IPS-18c (cell line): ENCODE data around the gene CIAO2A.

Experiments
- H3K4me3 ChIP-seq: 2 replicates; pipeline ENCODE4 v1.7.0; 2013; ENCODE audit warnings: low read depth, mild to moderate bottlenecking, low read length, moderate library complexity; ENCODE audit not compliant: insufficient read depth
- H3K9me3 ChIP-seq: one replicate; pipeline ENCODE4 v1.6.1; 2013; ENCODE audit warnings: mild to moderate bottlenecking, low read length, moderate library complexity; ENCODE audit not compliant: control insufficient read depth, insufficient read depth

Gene CIAO2A, protein sequence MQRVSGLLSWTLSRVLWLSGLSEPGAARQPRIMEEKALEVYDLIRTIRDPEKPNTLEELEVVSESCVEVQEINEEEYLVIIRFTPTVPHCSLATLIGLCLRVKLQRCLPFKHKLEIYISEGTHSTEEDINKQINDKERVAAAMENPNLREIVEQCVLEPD

DNA sequence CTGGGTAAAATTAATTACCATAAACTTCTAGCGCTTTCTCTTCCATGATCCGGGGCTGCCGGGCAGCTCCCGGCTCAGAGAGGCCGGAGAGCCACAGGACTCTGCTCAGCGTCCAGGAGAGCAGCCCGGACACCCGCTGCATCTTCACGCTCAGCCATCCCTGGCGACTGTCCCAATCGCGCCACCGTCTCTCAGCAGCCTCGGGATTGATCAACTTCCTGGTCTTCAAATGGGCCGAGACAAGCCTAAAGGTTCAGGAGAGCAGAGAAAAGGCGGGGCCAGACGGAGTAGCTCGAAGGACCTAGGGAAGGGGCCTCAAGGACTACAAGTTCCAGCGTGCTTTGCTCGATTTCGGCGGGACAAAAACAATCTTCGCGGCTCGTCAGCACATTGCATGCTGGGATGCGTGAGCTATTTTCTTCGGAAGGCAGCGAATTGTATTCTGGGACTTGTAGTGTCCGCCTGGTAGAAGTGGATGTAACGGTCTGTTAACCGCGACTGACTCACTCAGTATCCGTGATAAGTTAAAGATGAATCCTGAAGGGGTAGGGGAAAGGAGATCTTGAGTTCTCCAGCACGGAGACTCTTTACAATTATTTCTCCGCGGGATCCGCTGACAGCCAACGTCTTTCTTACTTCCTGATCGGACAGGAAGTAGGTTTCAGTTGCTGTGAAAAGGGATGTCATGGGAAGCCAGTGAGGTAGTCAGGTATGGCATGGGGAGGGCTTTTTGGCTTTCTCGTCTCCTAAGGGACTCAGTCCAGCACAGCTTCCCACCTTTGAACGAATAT lies at the start of gene CIAO2A:
TSS of gene CIAO2A (minus strand) at position 212 of the 791 bp plus-strand sequence. CDS start at position 142, 70 bp downstream.
- peaks cover 2% of the 10 kb centered on the region for H3K9me3 ChIP-seq
- peak within 1 kb of the TSS; percentile 87 for H3K4me3 ChIP-seq

DNA sequence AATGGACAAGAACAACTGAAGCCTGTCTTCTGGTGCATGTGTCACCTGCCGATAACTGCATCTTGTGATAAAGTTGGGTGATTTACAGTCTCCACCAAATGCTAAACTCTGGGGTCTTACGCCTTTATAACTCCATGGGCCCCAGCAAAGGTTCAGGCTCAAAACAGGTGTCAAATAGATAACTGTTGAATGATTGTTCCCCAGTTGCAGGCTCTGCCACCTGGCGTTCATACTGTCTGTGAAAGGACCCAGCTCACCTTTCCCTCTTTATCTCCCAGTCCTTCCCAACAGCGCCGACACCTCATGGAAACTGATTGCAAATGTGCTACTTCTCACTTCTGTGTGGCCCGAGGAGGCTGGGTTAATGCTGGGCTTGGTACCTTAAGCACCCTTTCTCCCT lies 49.6 kb upstream of the CIAO2A start:
- Histone ChIP-seq H3K9me3 (no peaks in the 10 kb centered on the region), H3K4me3 (no peak overlapping the region)

DNA sequence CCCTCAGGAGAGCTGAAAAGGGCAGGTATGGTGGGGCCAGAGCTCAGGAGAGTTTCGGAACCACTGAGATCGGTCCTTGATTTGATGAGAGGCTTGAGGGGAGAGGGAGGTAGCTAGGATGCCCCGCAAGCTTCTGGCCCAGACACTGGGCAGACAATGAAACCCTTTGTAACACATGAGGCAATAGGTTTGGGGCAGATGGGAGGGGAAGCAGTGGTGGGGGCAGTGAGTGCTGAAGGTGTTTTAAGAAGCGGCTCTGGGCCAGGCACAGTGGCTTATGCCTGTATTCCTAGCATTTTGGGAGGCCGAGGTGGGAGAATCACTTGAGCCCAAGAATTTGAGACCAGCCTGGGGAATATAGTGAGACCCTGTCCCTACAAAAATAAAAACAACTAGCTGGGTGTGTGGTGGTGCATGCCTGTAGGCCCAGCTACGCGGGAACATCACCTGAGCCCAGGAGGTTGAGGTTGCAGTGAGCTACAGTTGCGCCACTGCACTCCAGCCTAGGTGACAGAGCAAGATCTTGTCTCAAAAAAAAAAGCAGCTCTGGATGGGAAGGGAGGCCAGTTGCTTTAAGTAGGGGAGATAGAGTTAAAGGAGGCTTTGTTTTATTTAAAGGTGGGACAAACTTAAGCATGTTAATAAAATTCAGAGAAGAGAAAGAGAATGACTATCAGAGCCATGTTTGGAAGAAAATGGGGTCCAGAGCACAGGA lies 48.3 kb upstream of the CIAO2A start:
- no peaks in the 10 kb centered on the region for H3K9me3 ChIP-seq
- no peak overlapping the region for H3K4me3 ChIP-seq

DNA sequence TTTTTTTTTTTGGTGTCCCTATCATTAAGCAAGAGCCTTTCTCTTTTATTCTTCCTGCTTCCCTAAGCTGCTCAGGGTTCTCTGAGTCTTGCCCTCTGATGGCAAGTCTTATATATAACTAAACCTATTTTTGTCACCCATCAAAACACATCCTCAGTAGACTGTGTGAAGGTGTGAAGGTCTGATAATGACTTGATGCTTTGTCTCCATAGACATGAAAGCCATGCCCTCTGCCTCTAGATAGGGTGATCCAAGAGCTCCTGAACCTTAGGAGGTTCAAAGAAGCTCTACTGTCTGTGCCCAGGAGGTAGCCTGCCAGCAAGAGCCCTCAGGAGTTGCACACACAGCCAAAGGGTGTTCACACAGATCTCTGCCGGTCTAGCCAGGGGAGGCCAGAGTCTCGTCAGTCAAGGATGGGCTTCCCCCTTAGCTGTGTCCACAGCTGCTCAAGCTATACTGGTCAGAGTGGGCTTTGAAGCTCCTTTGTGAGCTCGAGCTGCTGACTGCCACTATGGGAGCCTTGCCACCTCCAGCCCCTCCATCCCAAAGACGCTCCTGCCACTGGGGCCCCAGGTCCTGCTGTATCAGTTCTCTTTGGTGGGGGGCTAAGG lies 44.8 kb upstream of the CIAO2A start:
- H3K9me3 ChIP-seq, result no peaks in the 10 kb centered on the region
- no peak overlapping the region for H3K4me3 ChIP-seq

DNA sequence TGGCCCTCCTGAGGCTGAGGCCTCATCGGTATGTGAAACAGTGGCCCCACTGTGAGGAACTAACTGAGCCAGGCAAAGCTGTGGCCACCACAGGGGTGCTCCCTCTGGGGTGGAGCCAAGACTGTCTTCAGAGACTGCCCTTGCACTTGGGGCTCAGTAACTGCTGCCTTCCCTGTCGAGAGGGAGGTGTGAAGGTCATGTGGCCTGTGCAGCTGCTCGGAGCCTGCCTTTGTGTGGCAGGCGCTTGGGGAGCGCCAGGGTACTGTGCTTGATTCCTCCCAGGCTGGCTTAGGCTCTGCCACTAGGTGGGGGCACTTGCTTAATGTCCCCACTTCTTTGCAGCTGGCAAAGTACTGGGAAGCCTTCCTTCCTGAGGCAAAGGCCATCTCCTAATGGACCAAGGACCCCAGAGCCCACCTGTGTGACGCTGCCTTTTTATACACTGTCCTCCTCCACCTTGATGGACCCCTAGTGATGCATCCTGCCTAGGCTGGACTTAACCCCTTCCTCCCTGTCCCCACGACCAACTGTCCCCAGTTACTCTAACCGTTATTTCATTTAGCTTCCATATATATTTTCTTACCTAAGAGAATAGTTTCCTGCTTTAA lies 43.7 kb upstream of the CIAO2A start:
- no peaks in the 10 kb centered on the region for H3K9me3 ChIP-seq
- no peak overlapping the region; the same call in 1 of the 2 replicates for H3K4me3 ChIP-seq

DNA sequence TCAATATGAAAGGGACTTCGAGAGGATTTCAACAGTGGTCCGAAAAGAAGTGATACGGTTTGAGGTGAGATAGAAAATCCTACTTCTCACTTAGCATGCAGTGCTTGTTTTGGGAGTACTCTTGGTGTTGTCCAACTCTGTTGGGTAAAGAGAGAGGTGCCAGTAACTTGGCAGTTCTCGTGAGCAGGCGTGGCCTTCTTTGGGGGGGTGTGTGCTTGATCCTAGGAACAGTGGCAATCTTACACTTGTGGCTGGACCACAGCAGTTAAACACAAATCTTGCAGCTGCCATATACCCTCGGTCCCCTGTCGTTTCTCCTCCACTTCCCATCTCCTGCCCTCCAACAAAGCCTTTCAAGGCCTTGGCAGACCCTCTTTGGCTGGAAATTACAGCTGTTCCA lies 42.7 kb upstream of the CIAO2A start:
- H3K9me3 ChIP-seq, result no peaks in the 10 kb centered on the region
- H3K4me3 ChIP-seq, result no peak overlapping the region

DNA sequence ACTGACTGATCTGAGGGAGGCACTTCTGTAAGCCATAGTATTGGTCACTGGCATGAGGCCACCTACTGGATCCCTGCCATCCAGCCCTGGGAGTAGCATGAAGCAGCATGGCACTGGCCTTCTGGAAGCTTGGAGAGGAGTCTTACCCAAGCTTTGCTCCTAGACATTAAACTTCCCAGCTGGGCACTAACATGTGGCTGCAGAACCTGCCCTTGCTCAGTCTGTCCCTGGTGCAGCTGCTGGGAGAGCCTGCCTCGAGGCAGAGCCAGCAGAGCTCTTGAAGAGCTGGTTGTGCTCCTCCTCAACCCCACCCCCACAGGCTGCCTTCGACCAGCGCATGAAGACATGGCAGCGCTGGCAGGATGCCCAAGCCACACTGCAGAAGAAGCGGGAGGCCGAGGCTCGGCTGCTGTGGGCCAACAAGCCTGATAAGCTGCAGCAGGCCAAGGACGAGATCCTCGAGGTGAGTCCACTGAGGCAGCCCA lies 40.7 kb upstream of the CIAO2A start:
- Histone ChIP-seq H3K4me3 (no peak overlapping the region), H3K9me3 (no peaks in the 10 kb centered on the region)

DNA sequence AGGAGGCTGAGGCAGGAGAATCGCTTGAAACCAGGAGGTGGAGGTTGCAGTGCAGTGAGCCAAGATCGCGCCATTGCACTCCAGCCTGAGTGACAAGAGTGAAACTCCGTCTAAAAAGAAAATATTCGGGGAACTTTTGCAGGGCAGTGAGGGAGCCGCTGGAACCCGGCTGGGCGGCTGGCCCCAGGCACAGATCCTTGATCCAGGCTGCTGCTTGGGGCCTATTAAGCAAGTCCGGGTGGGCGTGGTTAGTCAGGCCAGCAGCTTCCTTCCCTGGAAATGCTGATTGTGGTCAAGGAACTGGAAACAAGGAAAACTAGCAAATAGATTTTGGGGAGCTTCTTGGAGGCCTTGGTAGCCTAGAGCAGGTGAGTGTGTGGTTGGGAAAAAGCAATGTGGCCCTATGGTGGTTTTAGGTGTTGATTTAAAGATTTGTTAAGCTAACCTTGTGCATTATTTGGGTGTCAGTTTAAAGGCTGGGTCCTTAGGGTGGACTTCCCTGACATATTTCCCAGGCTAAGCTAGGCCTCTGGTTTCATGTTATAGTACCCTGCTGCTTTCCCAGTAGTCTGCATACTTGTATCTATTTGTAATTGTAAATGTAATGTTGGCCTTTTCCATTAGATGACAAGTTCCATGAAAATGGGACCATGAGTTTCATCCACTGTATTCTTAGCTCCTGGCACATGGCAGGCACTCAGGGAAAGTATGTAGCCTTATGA lies 40.1 kb upstream of the CIAO2A start:
- no peaks in the 10 kb centered on the region for H3K9me3 ChIP-seq
- no peak overlapping the region for H3K4me3 ChIP-seq

DNA sequence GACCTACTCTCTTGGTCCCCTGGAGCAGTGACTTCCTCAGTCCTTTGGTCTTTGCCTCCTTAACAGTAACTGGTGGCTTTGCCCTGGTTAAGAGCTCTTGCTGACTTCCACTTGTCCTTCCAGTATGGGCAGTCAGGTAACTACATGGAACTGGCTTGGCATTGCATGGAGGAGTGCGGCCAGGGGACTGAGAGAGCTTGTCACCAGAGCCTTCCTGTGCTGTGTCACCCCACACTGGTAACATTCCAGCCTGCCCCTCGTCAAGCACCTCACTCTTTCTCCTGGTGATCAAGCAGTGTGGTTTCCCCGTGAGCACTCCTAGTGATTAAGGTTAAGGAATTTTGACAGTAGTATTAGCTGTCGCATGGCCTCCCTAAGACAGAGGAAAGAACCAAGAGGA lies 38.6 kb upstream of the CIAO2A start:
- Histone ChIP-seq H3K4me3 (no peak overlapping the region), H3K9me3 (no peaks in the 10 kb centered on the region)

DNA sequence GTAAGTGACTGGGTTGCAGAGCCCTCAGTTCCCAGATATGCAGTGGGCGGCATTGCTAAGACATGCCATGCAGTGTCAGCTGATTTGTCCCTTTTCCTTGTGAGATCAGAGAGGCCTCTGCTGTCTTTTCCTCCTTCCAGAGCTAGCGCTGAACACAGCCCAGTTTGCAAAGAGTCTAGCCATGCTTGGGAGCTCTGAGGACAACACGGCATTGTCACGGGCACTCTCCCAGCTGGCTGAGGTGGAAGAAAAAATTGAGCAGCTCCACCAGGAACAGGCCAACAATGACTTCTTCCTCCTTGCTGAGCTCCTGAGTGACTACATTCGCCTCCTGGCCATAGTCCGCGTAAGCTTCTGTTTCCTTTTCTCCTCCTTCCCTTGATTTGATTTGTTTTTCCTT lies 37.9 kb upstream of the CIAO2A start:
- H3K4me3 ChIP-seq, result no peak overlapping the region
- no peaks in the 10 kb centered on the region for H3K9me3 ChIP-seq

DNA sequence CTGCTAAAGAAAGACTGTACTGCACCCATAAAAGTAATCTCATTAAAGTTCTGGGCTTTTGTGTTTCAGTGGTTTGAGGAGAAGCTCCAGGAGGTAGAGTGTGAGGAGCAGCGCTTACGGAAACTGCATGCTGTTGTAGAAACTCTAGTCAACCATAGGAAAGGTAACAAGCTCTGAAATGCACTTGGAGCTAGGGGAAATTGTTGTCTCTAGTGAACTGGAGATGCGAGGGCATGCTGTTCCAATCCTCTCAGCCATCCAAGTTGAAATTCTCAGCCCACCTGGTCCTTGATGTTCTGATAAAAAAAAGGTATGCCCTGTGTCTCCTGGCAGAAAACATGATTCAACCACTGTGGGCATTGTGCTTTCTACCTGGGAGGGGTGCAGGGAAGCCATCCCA lies 36.5 kb upstream of the CIAO2A start:
- Histone ChIP-seq H3K9me3 (no peaks in the 10 kb centered on the region), H3K4me3 (no peak overlapping the region)

DNA sequence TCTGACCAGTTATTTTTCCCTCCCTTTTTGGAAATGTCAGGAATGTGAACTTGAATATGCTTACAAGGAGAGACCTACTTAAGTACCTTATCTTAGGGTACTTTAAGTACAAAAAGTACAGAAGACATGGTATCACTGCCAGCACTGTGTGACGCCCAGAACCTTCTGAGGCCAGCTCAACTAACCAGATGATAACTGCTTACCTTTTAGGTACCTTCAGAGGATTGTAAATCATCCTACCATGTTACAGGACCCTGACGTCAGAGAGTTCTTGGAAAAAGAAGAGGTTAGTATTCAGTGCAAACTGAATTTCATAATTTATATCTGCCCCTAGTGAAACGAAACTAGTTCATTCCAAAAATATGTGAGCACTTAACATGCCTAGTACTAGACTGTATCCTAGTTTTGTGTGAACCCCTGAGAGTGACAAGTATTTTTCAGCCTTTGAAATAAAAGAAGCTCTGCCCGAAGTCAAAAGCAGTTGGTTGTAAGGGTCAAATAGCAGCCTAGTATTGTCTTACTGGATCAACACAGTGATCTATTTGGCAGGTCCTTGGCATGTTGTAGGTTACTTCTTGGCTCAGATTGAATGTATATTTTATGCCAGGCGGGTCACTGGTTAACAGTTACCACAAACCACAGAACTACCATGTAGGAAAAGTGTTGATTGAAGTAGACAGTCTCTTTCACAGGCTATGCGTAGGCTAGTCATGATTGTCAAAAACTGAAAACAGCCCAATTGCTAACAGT lies 34.1 kb upstream of the CIAO2A start:
- H3K9me3 ChIP-seq, result no peaks in the 10 kb centered on the region
- no peak overlapping the region for H3K4me3 ChIP-seq

DNA sequence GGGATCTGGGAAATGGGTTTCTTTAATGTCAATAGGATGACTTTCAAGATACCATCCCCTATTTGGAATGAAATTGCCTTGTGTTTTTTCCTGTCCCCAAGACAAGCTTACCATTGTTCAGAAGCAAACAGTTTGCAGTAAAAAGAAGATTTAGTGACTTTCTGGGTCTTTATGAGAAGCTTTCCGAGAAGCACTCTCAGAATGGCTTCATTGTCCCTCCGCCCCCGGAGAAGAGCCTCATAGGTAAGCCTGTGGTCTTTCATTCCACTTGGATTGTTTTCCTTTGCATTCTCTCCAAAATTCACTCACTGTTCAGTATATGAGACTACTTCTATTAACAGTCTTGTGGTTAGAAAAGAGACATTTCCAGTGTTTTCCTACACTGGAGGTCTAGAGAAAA lies 32.3 kb upstream of the CIAO2A start:
- Histone ChIP-seq H3K9me3 (no peaks in the 10 kb centered on the region), H3K4me3 (no peak overlapping the region)

DNA sequence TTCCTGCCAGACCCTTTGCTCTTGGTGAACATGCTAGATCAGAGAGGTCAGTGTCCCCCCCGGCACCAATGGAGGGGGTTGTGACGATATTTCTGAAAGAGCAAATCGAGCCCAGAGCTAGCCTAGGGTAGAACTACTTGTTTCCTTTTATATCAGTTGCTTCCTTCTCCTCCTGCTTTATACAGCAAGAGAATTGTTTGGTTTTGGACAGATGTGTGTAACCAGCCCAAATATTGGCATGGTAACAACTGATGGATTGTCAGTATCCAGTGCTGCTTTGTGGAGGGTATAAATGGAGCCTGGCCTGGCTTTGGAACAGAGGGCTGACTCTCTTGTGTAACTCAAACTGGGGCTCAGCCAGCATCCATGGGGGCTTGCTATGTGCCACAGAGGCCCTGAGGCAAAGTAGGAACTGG lies 29.3 kb upstream of the CIAO2A start:
- Histone ChIP-seq H3K4me3 (no peak overlapping the region), H3K9me3 (no peaks in the 10 kb centered on the region)

DNA sequence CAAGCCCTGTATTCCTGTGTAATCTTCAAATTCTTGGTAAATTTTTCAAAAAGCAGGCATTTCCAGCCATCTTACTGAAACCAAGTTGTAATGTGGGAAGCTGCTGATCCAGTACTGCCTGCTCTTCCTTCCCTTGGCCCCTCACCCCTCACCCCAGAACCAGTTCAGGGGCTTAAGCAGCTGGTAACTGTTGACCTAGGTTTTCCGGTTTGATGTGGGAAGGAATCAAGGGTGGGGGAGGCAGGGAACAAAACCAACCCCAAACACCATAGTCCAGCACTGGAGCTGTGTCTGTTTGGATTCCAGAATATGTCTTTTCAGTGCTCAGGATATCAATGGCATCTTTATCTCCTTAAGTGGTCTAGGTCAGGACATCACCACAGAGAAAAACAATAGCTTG lies 28.8 kb upstream of the CIAO2A start:
- no peaks in the 10 kb centered on the region for H3K9me3 ChIP-seq

DNA sequence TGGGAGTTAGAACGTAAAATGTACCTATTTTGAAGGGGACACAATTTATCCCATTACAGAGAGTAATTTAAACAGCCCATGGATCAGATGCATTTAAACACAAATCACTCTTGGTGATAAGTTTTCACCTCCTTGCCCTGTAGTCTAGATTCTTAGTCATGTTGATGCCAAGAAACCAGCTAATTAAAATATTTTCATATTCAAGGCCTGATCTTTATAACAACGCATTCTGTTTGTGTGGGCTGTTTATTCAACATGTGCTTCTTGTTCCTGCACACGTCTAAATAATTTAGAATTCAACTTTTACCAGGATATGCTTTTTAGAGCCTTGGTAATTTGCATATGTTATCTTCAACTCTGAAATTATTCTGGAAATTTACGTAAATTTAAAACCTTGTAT lies 28.0 kb upstream of the CIAO2A start:
- Histone ChIP-seq H3K4me3 (no peak overlapping the region), H3K9me3 (no peaks in the 10 kb centered on the region)

More for the DNA sequence above, 28.8 kb upstream of the CIAO2A start:
- H3K4me3 ChIP-seq, result no peak overlapping the region
